HG03439 (cell line): ENCODE data around the gene TAF10.

Experiments used
- ATAC-seq: cut with Tn5 transposase; IDR thresholded peaks from one replicate; pipeline ENCODE4 v1.9.1; 2021; ENCODE audit warnings: mild to moderate bottlenecking, moderate library complexity; ENCODE audit not compliant: unreplicated experiment

The TAF10 gene

GRCh38 chr11:6561288-6561687, 50.7 kb downstream of the TAF10 start:
- ATAC-seq = no peak
